GM12801 (cell line): ENCODE data around the gene SFTPA2.

ENCODE experiments used
- CTCF ChIP-seq: IDR thresholded peaks from one replicate; pipeline ENCODE4 v1.5.1; 2011; ENCODE audit warnings: control low read depth; ENCODE audit not compliant: insufficient read length; ENCODE audit errors: extremely low read depth

Gene SFTPA2

GRCh38 chr10:79593377-79593776, 33.2 kb upstream of the SFTPA2 start:
- TF ChIP-seq CTCF, result no peak

- no peak for TF ChIP-seq CTCF
These were observed 28.6 kb upstream of the SFTPA2 start for GRCh38 chr10:79588800-79589199.

GRCh38 chr10:79586933-79587332, 26.7 kb upstream of the SFTPA2 start:
- no peak for TF ChIP-seq CTCF

GRCh38 chr10:79585870-79586527, 25.8 kb upstream of the SFTPA2 start:
- no peak for TF ChIP-seq CTCF

- TF ChIP-seq CTCF, result no peak
These were observed 23.3 kb upstream of the SFTPA2 start for GRCh38 chr10:79583488-79584024.

GRCh38 chr10:79582096-79582495, 21.9 kb upstream of the SFTPA2 start:
- no peak for TF ChIP-seq CTCF

GRCh38 chr10:79581044-79581443, 20.8 kb upstream of the SFTPA2 start:
- no peak for TF ChIP-seq CTCF
